Measurements from ENCODE around the gene UBE2G2. TPM values are rescaled to one million over a fixed set of nuclear protein-coding genes. Genes with fewer than 3 reads are reported as not detected.

UBE2G2 gene
- total and polyA plus RNA-seq, 2 donors (not counting 3 experiments of a cell fraction or from before 2014, with no cell fraction given), result 95.0 to 114 TPM

GRCh38 chr21:44739316-44739715 is 62.3 kb downstream of the UBE2G2 start:
- H3K9me1 ChIP-seq (replicated peaks; ENCODE audit: control insufficient read depth, extremely low read depth, insufficient read depth, low read length), result no peaks in the 10 kb centered on the region
- H3K9me3 ChIP-seq (replicated peaks; ENCODE audit: control insufficient read depth, insufficient read depth, low read length), result no peaks in the 10 kb centered on the region
- H3K4me3 ChIP-seq (replicated peaks in 1 of 3; ENCODE audit: insufficient read depth in 1 of 3, low read depth in 1 of 3, low read length in 3 of 3), result no peak overlapping the region
- H2AFZ ChIP-seq (ENCODE audit: low read depth, low read length), result no peak overlapping the region
- ChIA-PET CTCF (interaction anchor here (0.8 to 3.6 kb wide), 5 partner anchors 8 to 121 kb away, joined by 3 to 17 read pairs (median 4); partner anchors contain the start of gene KRTAP12-2), POLR2A (no interaction called here)
- no peak overlapping the region for H3K27ac ChIP-seq (ENCODE audit: insufficient read depth, low read depth, low read length)
- no peak for FAIRE-seq
- no peaks in the 10 kb centered on the region for H4K20me1 ChIP-seq (replicated peaks; ENCODE audit: control insufficient read depth, extremely low read depth, insufficient read depth, low read length)
- dilution Hi-C loops (cut with MboI; ENCODE audit: extremely low pct_ligation_motif_present, low sequenced_read_pairs), result no loop called here
- intact Hi-C loops (cut with micrococcal nuclease), result no loop called here
- H3K4me1 ChIP-seq (ENCODE audit: control insufficient read depth, extremely low read depth, insufficient read depth, low read length), result no peaks in the 10 kb centered on the region
- no peak overlapping the region for H3K4me2 ChIP-seq (ENCODE audit: insufficient read depth, low read length)
- no peak overlapping the region for H3K9ac ChIP-seq (replicated peaks; ENCODE audit: extremely low read depth, insufficient read depth, low read length)
- no peak for DNase-seq (ENCODE audit: low read depth, low spot score)
- TF ChIP-seq MYC (IDR thresholded peaks at IDR 0.05; ENCODE audit: low read depth, low read length), result no peak
- TF ChIP-seq GATA2 (IDR thresholded peaks at IDR 0.05; ENCODE audit: insufficient read depth, insufficient read length, low read depth, low read length), result no peak
- no peak for TF ChIP-seq JUN (IDR thresholded peaks at IDR 0.05; ENCODE audit: borderline replicate concordance, insufficient read depth, insufficient read length, low read depth)
- TF ChIP-seq POLR2A (IDR thresholded peaks at IDR 0.05; ENCODE audit: low read depth, low read length), result no peak
- no peak for TF ChIP-seq FOS (IDR thresholded peaks at IDR 0.05; ENCODE audit: borderline replicate concordance, insufficient read depth, low read length)
- no peak for TF ChIP-seq CTCF (IDR thresholded peaks at IDR 0.05; ENCODE audit: extremely low read depth in 1 of 2, insufficient read depth in 1 of 2, low read depth in 1 of 2, low read length in 2 of 2)
- no peak for TF ChIP-seq MAX (IDR thresholded peaks at IDR 0.05; ENCODE audit: insufficient read depth, insufficient read length)
- TF ChIP-seq POLR2AphosphoS5 (IDR thresholded peaks at IDR 0.05; ENCODE audit: insufficient read depth, low read depth, low read length), result no peak
- no peak for TF ChIP-seq EZH2 (IDR thresholded peaks at IDR 0.05; ENCODE audit: borderline replicate concordance, low read depth, low read length, severe bottlenecking)
- no TSS peak for BruUV-seq (replicated peaks)
- no peaks in the 10 kb centered on the region for H3K79me2 ChIP-seq (ENCODE audit: control insufficient read depth, insufficient read depth, low read length)
- H3K27me3 ChIP-seq (ENCODE audit: control insufficient read depth in 2 of 2, insufficient read depth in 2 of 2, low read length in 2 of 2), result peaks cover 8 to 12% of the 10 kb centered on the region in 2 experiments
- H3K36me3 ChIP-seq (ENCODE audit: control insufficient read depth in 2 of 2, extremely low read depth in 1 of 2, insufficient read depth in 2 of 2, low read length in 2 of 2), result no peaks in the 10 kb centered on the region
